WTC11 (cell line): Measurements from ENCODE around the gene SLC9A7.

ENCODE experiments used
- ATF3 ChIP-seq: sonication (generic); formaldehyde crosslinking; conservative IDR thresholded peaks from 2 replicates; pipeline ENCODE4 v1.8.1; 2022; ENCODE audit warnings: mild to moderate bottlenecking, missing genetic modification reagents
- CREM ChIP-seq: sonication (generic); formaldehyde crosslinking; IDR thresholded peaks from 2 replicates; pipeline ENCODE4 v1.8.1; 2022; ENCODE audit warnings: mild to moderate bottlenecking, missing genetic modification reagents, moderate library complexity
- E2F1 ChIP-seq: sonication (generic); formaldehyde crosslinking; IDR thresholded peaks from 2 replicates; pipeline ENCODE4 v1.8.0; 2022; ENCODE audit warnings: mild to moderate bottlenecking, missing genetic modification reagents
- SP1 ChIP-seq: sonication (generic); formaldehyde crosslinking; conservative IDR thresholded peaks from 2 replicates; pipeline ENCODE4 v1.8.1; 2022; ENCODE audit warnings: missing genetic modification reagents
- STAT6 ChIP-seq: sonication (generic); formaldehyde crosslinking; conservative IDR thresholded peaks from 2 replicates; pipeline ENCODE4 v1.8.1; 2023; ENCODE audit warnings: mild to moderate bottlenecking, low read depth, missing genetic modification reagents, moderate library complexity
- ZNF416 ChIP-seq: fragments of 250-450 bp; sonication (Bioruptor Pico); IDR thresholded peaks from 2 replicates; pipeline ENCODE4 v1.9.0; 2021; ENCODE audit warnings: mild to moderate bottlenecking, inconsistent platforms
- ZNF423 ChIP-seq: fragments of 250-450 bp; sonication (Bioruptor Pico); IDR thresholded peaks from 2 replicates; pipeline ENCODE4 v2.1.2; 2022; ENCODE audit warnings: mild to moderate bottlenecking, moderate library complexity
- TF ChIP-seq, protein P1 (sequence below): fragments of 200-600 bp; IDR thresholded peaks from 2 replicates; pipeline ENCODE4 v1.8.0; 2022; ENCODE audit warnings: antibody characterized with exemption
- TF ChIP-seq, protein P2 (sequence below): sonication (generic); formaldehyde crosslinking; IDR thresholded peaks from 2 replicates; pipeline ENCODE4 v1.8.1; 2023; ENCODE audit warnings: mild to moderate bottlenecking, missing genetic modification reagents

DNA sequence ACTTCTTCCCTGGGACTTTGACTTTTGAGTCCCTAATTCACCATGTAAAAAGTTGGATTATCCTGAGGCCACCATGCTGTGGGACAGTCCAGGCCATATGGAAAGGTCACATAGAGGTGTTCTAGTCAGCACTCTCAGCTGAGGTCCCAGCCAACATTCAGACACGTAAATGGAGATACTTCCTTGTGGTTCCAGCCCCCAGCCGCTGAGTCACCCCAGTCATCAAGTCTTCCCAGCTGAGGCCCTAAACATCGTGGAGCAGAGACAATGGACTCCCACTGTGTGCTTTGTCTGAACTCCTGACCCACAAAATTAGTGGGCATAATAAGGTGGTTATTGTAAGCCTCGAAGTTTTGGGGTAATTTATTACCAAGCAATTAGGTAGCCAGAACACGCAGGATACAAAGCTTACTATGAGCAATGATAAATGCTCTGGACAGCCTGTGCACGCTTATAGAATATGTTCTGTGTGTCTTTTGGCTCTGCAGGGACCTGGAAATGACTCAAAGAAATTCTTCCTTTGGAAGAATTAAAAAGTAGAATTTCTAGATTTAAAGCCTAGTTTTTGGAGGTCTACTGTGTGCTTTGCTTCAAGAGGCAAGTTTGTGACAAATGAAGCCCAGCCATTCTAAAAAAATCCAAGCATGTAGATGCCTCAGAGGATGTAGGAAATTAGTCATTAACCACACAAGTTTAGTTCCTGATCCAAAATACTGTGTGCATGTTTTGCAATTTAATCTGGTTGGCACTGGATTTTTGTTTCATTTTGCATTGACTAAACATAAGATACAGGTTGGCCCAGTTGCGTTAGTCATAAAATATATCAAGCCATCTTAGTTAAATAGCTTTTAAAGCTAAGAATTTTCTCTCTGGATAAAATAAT is 33.2 kb upstream of the SLC9A7 start:
- TF ChIP-seq, protein P1, sequence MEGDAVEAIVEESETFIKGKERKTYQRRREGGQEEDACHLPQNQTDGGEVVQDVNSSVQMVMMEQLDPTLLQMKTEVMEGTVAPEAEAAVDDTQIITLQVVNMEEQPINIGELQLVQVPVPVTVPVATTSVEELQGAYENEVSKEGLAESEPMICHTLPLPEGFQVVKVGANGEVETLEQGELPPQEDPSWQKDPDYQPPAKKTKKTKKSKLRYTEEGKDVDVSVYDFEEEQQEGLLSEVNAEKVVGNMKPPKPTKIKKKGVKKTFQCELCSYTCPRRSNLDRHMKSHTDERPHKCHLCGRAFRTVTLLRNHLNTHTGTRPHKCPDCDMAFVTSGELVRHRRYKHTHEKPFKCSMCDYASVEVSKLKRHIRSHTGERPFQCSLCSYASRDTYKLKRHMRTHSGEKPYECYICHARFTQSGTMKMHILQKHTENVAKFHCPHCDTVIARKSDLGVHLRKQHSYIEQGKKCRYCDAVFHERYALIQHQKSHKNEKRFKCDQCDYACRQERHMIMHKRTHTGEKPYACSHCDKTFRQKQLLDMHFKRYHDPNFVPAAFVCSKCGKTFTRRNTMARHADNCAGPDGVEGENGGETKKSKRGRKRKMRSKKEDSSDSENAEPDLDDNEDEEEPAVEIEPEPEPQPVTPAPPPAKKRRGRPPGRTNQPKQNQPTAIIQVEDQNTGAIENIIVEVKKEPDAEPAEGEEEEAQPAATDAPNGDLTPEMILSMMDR = no peak
- no peak for TF ChIP-seq SP1 (CRISPR knock-in tag)
- TF ChIP-seq, protein P2, sequence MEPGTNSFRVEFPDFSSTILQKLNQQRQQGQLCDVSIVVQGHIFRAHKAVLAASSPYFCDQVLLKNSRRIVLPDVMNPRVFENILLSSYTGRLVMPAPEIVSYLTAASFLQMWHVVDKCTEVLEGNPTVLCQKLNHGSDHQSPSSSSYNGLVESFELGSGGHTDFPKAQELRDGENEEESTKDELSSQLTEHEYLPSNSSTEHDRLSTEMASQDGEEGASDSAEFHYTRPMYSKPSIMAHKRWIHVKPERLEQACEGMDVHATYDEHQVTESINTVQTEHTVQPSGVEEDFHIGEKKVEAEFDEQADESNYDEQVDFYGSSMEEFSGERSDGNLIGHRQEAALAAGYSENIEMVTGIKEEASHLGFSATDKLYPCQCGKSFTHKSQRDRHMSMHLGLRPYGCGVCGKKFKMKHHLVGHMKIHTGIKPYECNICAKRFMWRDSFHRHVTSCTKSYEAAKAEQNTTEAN = no peak
- TF ChIP-seq STAT6 (CRISPR knock-in tag) = no peak
- TF ChIP-seq ZNF416 (CRISPR knock-in tag) = no peak
- TF ChIP-seq CREM = no peak
- TF ChIP-seq E2F1 = no peak
- TF ChIP-seq ATF3 = no peak
- no peak for TF ChIP-seq ZNF423 (CRISPR knock-in tag)
